ENCODE results near the gene SLC39A11. TPM values are rescaled to one million over a fixed set of nuclear protein-coding genes. Genes with fewer than 3 reads are reported as not detected.

SLC39A11 gene
- total RNA-seq, 1 experiment from 2014 or later = 56.1 TPM

DNA sequence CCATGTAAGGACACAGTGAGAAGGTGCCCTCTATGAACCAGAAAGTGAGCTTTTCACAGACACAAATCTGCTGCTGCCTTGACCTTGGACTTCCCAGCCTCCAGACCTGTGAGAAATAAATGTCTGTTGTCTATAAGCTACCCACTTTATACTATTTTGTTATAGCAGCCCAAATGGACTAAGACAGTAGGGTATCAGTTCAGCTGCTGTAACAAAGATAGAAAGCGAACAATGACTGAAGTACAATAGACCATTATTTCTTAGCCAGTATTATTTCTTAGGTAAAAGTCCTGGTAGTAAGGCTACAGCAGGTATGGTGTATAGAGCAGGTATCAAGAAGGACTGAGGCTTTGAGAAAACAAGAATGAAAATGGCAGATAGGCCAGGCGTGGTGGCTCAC is 117.0 kb downstream of the SLC39A11 start:
- BruUV-seq (replicated peaks) = no TSS peak
- in situ Hi-C loops (cut with HindIII; ENCODE audit: low pct_unique_long_range_greater_than_20kb, low sequenced_read_pairs) = loop anchor here (10.0 kb wide), 1 partner anchor 309 kb away; no protein-coding TSS in a partner anchor
- Histone ChIP-seq H3K27ac (ENCODE audit: low read length) (no peak overlapping the region), H3K4me1 (ENCODE audit: control insufficient read depth, insufficient read depth, low read length) (peaks cover 29% of the 10 kb centered on the region), H3K4me3 (ENCODE audit: low read depth in 2 of 2, low read length in 2 of 2) (no peak overlapping the region), H3K36me3 (ENCODE audit: control insufficient read depth, insufficient read depth, low read length) (no peaks in the 10 kb centered on the region), H3K27me3 (ENCODE audit: control insufficient read depth, insufficient read depth, low read length) (no peaks in the 10 kb centered on the region), H3K9me3 (ENCODE audit: control insufficient read depth, insufficient read depth, low read depth, low read length) (no peaks in the 10 kb centered on the region)
- ChIA-PET POLR2A (no interaction called here), CTCF (interaction anchor here (0.6 kb wide), 1 partner anchor 251 kb away, joined by 8 read pairs; no protein-coding TSS in a partner anchor)
- ATAC-seq (no peak), DNase-seq (ENCODE audit: low read depth, low spot score) (no peak)
- TF ChIP-seq, protein P1, sequence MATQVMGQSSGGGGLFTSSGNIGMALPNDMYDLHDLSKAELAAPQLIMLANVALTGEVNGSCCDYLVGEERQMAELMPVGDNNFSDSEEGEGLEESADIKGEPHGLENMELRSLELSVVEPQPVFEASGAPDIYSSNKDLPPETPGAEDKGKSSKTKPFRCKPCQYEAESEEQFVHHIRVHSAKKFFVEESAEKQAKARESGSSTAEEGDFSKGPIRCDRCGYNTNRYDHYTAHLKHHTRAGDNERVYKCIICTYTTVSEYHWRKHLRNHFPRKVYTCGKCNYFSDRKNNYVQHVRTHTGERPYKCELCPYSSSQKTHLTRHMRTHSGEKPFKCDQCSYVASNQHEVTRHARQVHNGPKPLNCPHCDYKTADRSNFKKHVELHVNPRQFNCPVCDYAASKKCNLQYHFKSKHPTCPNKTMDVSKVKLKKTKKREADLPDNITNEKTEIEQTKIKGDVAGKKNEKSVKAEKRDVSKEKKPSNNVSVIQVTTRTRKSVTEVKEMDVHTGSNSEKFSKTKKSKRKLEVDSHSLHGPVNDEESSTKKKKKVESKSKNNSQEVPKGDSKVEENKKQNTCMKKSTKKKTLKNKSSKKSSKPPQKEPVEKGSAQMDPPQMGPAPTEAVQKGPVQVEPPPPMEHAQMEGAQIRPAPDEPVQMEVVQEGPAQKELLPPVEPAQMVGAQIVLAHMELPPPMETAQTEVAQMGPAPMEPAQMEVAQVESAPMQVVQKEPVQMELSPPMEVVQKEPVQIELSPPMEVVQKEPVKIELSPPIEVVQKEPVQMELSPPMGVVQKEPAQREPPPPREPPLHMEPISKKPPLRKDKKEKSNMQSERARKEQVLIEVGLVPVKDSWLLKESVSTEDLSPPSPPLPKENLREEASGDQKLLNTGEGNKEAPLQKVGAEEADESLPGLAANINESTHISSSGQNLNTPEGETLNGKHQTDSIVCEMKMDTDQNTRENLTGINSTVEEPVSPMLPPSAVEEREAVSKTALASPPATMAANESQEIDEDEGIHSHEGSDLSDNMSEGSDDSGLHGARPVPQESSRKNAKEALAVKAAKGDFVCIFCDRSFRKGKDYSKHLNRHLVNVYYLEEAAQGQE (IDR thresholded peaks at IDR 0.05; ENCODE audit: insufficient read depth in 1 of 2, low read depth in 2 of 2, low read length in 1 of 2) = no peak
- TF ChIP-seq POLR2AphosphoS5 (IDR thresholded peaks at IDR 0.05; ENCODE audit: low read depth, low read length) (no peak), SIN3A (IDR thresholded peaks at IDR 0.05; ENCODE audit: borderline replicate concordance, insufficient read depth, low read depth, low read length) (no peak), TCF7L2 (IDR thresholded peaks at IDR 0.05; ENCODE audit: low read depth, low read length) (no peak)
- TF ChIP-seq, protein P2, sequence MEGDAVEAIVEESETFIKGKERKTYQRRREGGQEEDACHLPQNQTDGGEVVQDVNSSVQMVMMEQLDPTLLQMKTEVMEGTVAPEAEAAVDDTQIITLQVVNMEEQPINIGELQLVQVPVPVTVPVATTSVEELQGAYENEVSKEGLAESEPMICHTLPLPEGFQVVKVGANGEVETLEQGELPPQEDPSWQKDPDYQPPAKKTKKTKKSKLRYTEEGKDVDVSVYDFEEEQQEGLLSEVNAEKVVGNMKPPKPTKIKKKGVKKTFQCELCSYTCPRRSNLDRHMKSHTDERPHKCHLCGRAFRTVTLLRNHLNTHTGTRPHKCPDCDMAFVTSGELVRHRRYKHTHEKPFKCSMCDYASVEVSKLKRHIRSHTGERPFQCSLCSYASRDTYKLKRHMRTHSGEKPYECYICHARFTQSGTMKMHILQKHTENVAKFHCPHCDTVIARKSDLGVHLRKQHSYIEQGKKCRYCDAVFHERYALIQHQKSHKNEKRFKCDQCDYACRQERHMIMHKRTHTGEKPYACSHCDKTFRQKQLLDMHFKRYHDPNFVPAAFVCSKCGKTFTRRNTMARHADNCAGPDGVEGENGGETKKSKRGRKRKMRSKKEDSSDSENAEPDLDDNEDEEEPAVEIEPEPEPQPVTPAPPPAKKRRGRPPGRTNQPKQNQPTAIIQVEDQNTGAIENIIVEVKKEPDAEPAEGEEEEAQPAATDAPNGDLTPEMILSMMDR (IDR thresholded peaks at IDR 0.05) = no peak
- intact Hi-C loops (cut with micrococcal nuclease; ENCODE audit: unreplicated experiment) = no loop called here

DNA sequence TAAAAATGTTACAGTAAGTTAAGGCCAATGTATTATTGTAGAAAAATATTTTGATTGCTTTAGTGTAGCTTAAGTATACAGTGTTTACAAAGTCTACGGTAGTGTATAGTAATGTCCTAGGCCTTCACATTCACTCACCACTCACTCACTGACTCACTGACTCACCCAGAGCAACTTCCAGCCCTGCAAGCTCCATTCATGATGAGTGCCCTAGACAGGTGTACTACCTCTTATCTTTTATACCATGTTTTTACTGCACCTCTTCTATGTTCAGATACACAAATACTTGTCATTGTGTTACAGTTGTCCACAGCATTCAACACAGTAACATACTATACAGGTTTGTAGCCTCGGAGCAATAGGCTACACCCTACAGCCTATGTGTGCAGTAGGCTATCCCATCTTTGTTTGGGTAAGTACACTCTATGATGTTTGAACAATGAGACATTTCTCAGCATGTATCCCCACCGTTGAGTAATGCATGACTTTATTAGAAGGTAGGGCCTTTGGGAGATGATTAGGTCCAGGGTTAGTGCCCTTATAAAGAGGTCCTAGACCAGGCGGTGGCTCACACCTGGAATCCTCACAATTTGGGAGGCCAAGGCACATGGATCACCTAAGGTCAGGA is 117.8 kb downstream of the SLC39A11 start:
- BruUV-seq (replicated peaks) = no TSS peak
- ChIA-PET CTCF (interaction anchor here (0.6 to 0.7 kb wide), 3 partner anchors 32 to 248 kb away, joined by 3 to 9 read pairs (median 5); no protein-coding TSS in a partner anchor), POLR2A (interaction anchor here (0.6 to 0.7 kb wide), 2 partner anchors 17 to 161 kb away, joined by 3 to 6 read pairs; no protein-coding TSS in a partner anchor)
- no peak overlapping the region for H3K4me3 ChIP-seq (ENCODE audit: low read depth in 2 of 2, low read length in 2 of 2)
- H3K36me3 ChIP-seq (ENCODE audit: control insufficient read depth, insufficient read depth, low read length) = no peaks in the 10 kb centered on the region
- ATAC-seq = peak; percentile 76
- DNase-seq (ENCODE audit: low read depth, low spot score) = peak; percentile 64
- H3K27ac ChIP-seq (ENCODE audit: low read length) = no peak overlapping the region
- no peak for TF ChIP-seq POLR2AphosphoS5 (IDR thresholded peaks at IDR 0.05; ENCODE audit: low read depth, low read length)
- no peak for TF ChIP-seq SIN3A (IDR thresholded peaks at IDR 0.05; ENCODE audit: borderline replicate concordance, insufficient read depth, low read depth, low read length)
- TF ChIP-seq TCF7L2 (IDR thresholded peaks at IDR 0.05; ENCODE audit: low read depth, low read length) = no peak
- TF ChIP-seq, protein P2 (IDR thresholded peaks at IDR 0.05) = no peak
- TF ChIP-seq, protein P1 (IDR thresholded peaks at IDR 0.05; ENCODE audit: insufficient read depth in 1 of 2, low read depth in 2 of 2, low read length in 1 of 2) = no peak
- no peaks in the 10 kb centered on the region for H3K9me3 ChIP-seq (ENCODE audit: control insufficient read depth, insufficient read depth, low read depth, low read length)
- no peaks in the 10 kb centered on the region for H3K27me3 ChIP-seq (ENCODE audit: control insufficient read depth, insufficient read depth, low read length)
- H3K4me1 ChIP-seq (ENCODE audit: control insufficient read depth, insufficient read depth, low read length) = peaks cover 29% of the 10 kb centered on the region
- intact Hi-C loops (cut with micrococcal nuclease; ENCODE audit: unreplicated experiment) = no loop called here
- in situ Hi-C loops (cut with HindIII; ENCODE audit: low pct_unique_long_range_greater_than_20kb, low sequenced_read_pairs) = loop anchor here (10.0 kb wide), 1 partner anchor 310 kb away; no protein-coding TSS in a partner anchor

Measured in Panc1 (cell line).